Kidney (tissue), 14 donors: ENCODE measurements around the gene MASTL. TPM values are rescaled to one million over a fixed set of nuclear protein-coding genes. Genes with fewer than 3 reads are reported as not detected.
"Not testable (repeated sequence)": the region's sequence is repeated elsewhere in the genome, so short reads cannot be mapped to it uniquely, and the experiment has no call there.

Experiments
- DNase-seq, 5 donors: peaks; one replicate each; pipeline ENCODE4 v3.0.0-alpha.2; 2013 to 2020
- FAIRE-seq: peaks from 2 replicates; lab custom pipeline; 2012; peaks lifted over from hg19 to GRCh38; lab: Jason Lieb, UNC
- H3K27ac ChIP-seq, 2 donors: one replicate each; pipeline ENCODE4 v1.7.0; 2013; ENCODE audit warnings: low read depth in 2 of 2, low read length in 2 of 2, inconsistent platforms in 1 of 2
- H3K27me3 ChIP-seq: one replicate; pipeline ENCODE4 v1.7.1; 2013; ENCODE audit warnings: low read length, inconsistent platforms; ENCODE audit not compliant: control insufficient read depth, insufficient read depth
- H3K36me3 ChIP-seq, 3 donors: one replicate each; pipeline versions ENCODE4 v1.7.0 to v1.7.1; 2013; ENCODE audit warnings: low read length in 3 of 3, control low read depth in 1 of 3, inconsistent platforms in 1 of 3; ENCODE audit not compliant: insufficient read depth in 3 of 3, control insufficient read depth in 2 of 3
- H3K4me1 ChIP-seq, 3 donors: one replicate each; pipeline versions ENCODE4 v1.7.0 to v1.7.1; 2013; ENCODE audit warnings: low read length in 3 of 3, inconsistent platforms in 1 of 3, low read depth in 1 of 3; ENCODE audit not compliant: control insufficient read depth in 2 of 3, insufficient read depth in 2 of 3
- H3K4me3 ChIP-seq, 3 donors: one replicate each; pipeline versions ENCODE4 v1.7.0 to v1.8.1; 2013; ENCODE audit warnings: low read length in 3 of 3, control low read depth in 1 of 3, inconsistent platforms in 1 of 3
- H3K9ac ChIP-seq, 3 donors: one replicate each; pipeline versions ENCODE4 v1.7.0 to v1.7.1; 2013; ENCODE audit warnings: low read length in 3 of 3, control low read depth in 1 of 3, inconsistent platforms in 1 of 3
- H3K9me3 ChIP-seq, 3 donors: one replicate each; pipeline versions ENCODE4 v1.7.0 to v1.7.1; 2013; ENCODE audit warnings: low read length in 3 of 3, control low read depth in 1 of 3, inconsistent platforms in 1 of 3; ENCODE audit not compliant: control insufficient read depth in 2 of 3, insufficient read depth in 1 of 3
- intact Hi-C: fragments of 100-400 bp; cut with DNase I; formaldehyde crosslinking; loops from one replicate; pipeline ENCODE4 v1.11.1; 2022
- polyA plus RNA-seq: library from polyadenylated mRNA; stranded (reverse); fragments of 350-450 nt; fragmentation: Illumina TruSeq; extraction: RNeasy Lipid Tissue Mini Kit (QIAGEN cat#74804); gene quantifications from one replicate; pipeline ENCODE4 v1.2.3, GENCODE V29; 2014; ENCODE audit warnings: low read depth, low replicate concordance; ENCODE audit not compliant: insufficient read depth
- total RNA-seq: library from RNA; stranded (reverse); fragmentation: NEBNext Ultra II Directional; extraction: Animal tissue kit (Norgen Biotek cat#: 25700); gene quantifications from one replicate; pipeline ENCODE4 v1.2.1, GENCODE V29; 2021
- TF ChIP-seq, protein P1 (sequence below): IDR thresholded peaks from 3 replicates; pipeline ENCODE4 v1.5.1; 2012; ENCODE audit warnings: mild to moderate bottlenecking, moderate library complexity, borderline replicate concordance; ENCODE audit not compliant: insufficient read depth; ENCODE audit errors: extremely low read depth
- donor health status: control.
- donor health status: control.
- donor health status: control.
- donor health status: control.
- donor health status: control.
- donor health status: DM: yes; HTN: yes; CAD: no.
- donor health status: Normal renal cell carcinoma (clear cell type).

Gene MASTL
- total and polyA plus RNA-seq, 2 donors from 2014 or later: 2.6 to 10.3 TPM

DNA sequence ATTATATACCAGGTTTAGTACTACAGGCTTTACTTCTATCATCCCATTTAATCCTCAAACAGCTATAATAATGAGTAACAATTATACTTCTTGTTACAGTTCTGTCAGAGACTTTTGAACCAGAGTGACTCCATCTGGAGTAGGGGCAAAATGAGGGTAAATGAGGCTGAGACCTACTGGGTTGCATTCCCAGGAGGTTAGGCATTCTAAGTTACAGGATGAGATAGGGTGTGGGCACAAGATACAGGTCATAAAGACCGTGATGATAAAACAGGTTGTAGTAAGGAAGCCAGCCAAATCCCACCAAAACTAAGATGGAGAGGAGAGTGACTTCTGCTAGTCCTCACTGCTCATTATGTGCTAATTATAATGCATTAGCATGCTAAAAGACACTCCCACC is 4.9 kb upstream of the MASTL start:
- Histone ChIP-seq H3K4me1 (peaks cover 3 to 11% (median 6%) of the 10 kb centered on the region in 3 donors), H3K27me3 (no peaks in the 10 kb centered on the region), H3K27ac (no peak overlapping the region), H3K9me3 (no peaks in the 10 kb centered on the region), H3K9ac (no peak overlapping the region), H3K4me3 (no peak overlapping the region), H3K36me3 (peaks cover 8 to 22% (median 13%) of the 10 kb centered on the region in 3 donors)
- TF ChIP-seq, protein P1, sequence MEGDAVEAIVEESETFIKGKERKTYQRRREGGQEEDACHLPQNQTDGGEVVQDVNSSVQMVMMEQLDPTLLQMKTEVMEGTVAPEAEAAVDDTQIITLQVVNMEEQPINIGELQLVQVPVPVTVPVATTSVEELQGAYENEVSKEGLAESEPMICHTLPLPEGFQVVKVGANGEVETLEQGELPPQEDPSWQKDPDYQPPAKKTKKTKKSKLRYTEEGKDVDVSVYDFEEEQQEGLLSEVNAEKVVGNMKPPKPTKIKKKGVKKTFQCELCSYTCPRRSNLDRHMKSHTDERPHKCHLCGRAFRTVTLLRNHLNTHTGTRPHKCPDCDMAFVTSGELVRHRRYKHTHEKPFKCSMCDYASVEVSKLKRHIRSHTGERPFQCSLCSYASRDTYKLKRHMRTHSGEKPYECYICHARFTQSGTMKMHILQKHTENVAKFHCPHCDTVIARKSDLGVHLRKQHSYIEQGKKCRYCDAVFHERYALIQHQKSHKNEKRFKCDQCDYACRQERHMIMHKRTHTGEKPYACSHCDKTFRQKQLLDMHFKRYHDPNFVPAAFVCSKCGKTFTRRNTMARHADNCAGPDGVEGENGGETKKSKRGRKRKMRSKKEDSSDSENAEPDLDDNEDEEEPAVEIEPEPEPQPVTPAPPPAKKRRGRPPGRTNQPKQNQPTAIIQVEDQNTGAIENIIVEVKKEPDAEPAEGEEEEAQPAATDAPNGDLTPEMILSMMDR: no peak
- intact Hi-C loops: no loop called here
- DNase-seq: no peak
- FAIRE-seq: no peak

- Histone ChIP-seq H3K36me3 (peaks cover 2 to 3% (median 2%) of the 10 kb centered on the region in 3 donors), H3K9ac (peak overlapping the region in 2 of 3 donors; percentile 49 to 81), H3K4me1 (peaks cover 3 to 11% (median 6%) of the 10 kb centered on the region in 3 donors), H3K27ac (no peak overlapping the region), H3K27me3 (no peaks in the 10 kb centered on the region), H3K4me3 (peak overlapping the region; percentile 90 to 99 (median 90)), H3K9me3 (no peaks in the 10 kb centered on the region)
- TF ChIP-seq, protein P1: no peak
- FAIRE-seq (no peak), DNase-seq (no peak)
- intact Hi-C loops: no loop called here
Measured at GRCh38 chr10:27152687-27153086, 2.5 kb upstream of the MASTL start.

- DNase-seq (peak in 1 of 5 donors; percentile 6), FAIRE-seq (no peak)
- H3K4me1 ChIP-seq: peaks cover 3 to 11% (median 6%) of the 10 kb centered on the region in 3 donors
- H3K4me3 ChIP-seq: peak overlapping the region; percentile 90 to 99 (median 90)
- H3K9ac ChIP-seq: peak overlapping the region; percentile 61 to 100 (median 81)
- H3K27ac ChIP-seq: no peak overlapping the region
- H3K9me3 ChIP-seq: no peaks in the 10 kb centered on the region
- H3K27me3 ChIP-seq: no peaks in the 10 kb centered on the region
- intact Hi-C loops: no loop called here
- no peaks in the 10 kb centered on the region for H3K36me3 ChIP-seq
- TF ChIP-seq, protein P1: no peak
Measured at GRCh38 chr10:27153329-27153728, 1.8 kb upstream of the MASTL start.

DNA sequence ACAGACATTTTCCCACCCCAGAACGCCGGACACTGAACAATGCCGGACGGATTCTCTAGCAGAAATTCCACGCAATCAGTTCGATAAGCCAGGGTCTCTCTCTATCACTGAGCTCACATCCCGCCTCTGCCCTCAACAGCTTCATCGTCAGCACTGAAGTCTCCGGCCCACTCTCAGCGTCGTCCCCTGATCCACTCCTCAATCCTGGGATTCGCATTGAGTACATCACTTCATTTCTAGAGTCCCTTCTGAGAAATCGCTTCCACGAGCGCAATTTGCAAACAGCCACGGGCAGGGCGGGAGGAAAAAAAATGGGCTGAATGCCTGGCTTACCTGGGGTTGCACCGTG is 1.3 kb upstream of the MASTL start:
- TF ChIP-seq, protein P1: no peak
- Histone ChIP-seq H3K27ac (peak overlapping the region; percentile 100), H3K4me3 (peak overlapping the region; percentile 90 to 99 (median 90)), H3K9ac (peak overlapping the region; percentile 61 to 100 (median 81)), H3K4me1 (peaks cover 3 to 11% (median 6%) of the 10 kb centered on the region in 3 donors), H3K9me3 (no peaks in the 10 kb centered on the region), H3K36me3 (no peaks in the 10 kb centered on the region), H3K27me3 (no peaks in the 10 kb centered on the region)
- intact Hi-C loops: no loop called here
- DNase-seq: peak in 2 of 5 donors; percentile 57 to 66
- FAIRE-seq: no peak

GRCh38 chr10:27156566-27156965 is 1.4 kb downstream of the MASTL start:
- H3K27me3 ChIP-seq, H3K36me3 ChIP-seq, intact Hi-C loops, FAIRE-seq, H3K9me3 ChIP-seq: not testable (repeated sequence)
- Histone ChIP-seq H3K4me1 (peaks cover 3 to 11% (median 6%) of the 10 kb centered on the region in 3 donors), H3K9ac (peak overlapping the region in 1 of 3 donors; percentile 57), H3K4me3 (peak overlapping the region in 2 of 3 donors; percentile 90 to 99), H3K27ac (peak overlapping the region in 1 of 2 donors; percentile 52)
- DNase-seq: peak in 2 of 5 donors; percentile 6 to 41
